NCI-H2107 treated with DMSO at 0.1 percent for 48 hours (cell line): ENCODE data around the gene GPN2.
"Not testable (repeated sequence)": the region's sequence is repeated elsewhere in the genome, so short reads cannot be mapped to it uniquely, and the experiment has no call there.

Experiments used
- DNase-seq: peaks from one replicate; lab custom pipeline; 2025; ENCODE audit not compliant: unreplicated experiment; lab: John Stamatoyannopoulos, UW

Gene GPN2

DNA sequence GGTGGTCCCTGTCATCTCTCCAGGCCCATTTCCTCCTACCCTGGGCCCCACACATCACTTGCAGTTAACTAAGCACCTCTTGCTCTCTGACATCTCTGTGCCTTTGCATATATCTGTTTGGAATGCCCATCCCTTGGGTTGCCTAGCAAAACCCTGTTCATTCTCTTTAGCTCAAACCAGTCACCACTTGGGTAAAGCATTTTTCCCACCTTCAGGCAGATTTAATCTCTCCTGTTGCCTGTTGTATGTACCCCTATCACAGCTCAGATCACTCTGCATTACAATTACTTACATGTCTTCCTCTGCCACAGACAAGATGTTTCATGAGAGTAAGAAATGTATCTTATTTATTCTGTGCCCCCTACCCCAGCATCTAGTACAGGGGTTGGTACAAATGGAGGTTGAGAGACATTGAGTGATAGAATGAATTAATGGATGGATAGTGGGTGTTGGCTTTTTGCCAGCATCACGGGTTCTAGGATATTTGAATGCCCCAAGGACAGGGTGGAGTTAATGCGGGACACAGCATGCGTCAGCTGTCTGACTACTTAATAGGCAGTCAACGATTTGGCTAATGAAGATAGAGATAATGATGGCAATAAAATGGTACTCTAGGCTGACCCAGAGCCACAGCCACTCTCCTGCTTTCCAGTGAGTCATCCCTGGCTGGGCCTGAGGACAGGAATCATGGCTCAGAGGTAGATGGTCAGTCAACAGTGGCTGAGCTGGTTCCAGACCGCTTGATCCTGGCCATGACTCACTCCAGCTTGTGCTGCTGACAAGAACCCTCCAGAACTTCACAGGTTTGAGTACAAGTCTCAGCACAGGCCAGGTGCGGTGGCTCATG, 17.2 kb upstream of the GPN2 start:
- DNase-seq, result no peak

DNA sequence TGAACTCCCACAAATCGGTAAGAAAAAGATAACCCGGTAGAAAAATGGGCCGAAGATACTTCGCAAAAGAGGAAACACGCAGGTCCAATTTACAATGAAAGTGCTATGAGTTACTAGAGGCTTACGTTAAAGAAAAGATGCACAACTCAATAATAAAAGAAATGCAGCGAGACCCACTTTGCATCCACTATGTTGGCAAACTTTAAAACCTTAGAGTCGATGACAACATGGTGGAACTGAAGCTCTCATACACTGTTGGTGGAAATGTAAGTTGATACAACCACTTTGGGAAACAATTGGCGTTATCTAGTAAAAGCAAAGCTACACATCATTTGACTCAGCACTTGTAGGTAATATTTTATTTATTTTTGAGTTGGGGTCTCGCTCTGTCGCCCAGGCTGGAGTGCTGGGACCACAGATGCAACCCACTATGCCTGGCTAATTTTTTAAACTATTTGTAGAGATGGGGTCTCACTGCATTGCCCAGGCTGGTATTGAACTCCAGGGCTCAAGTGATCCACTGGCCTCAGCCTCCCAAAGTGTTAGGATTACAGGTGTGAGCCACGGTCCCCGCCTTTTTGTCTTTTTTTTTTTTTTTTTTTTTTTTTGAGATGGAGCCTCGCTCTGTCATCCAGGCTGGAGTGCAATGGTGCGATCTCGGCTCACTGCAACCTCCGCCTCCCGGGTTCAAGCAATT, 10.9 kb upstream of the GPN2 start:
- DNase-seq, result no peak

DNA sequence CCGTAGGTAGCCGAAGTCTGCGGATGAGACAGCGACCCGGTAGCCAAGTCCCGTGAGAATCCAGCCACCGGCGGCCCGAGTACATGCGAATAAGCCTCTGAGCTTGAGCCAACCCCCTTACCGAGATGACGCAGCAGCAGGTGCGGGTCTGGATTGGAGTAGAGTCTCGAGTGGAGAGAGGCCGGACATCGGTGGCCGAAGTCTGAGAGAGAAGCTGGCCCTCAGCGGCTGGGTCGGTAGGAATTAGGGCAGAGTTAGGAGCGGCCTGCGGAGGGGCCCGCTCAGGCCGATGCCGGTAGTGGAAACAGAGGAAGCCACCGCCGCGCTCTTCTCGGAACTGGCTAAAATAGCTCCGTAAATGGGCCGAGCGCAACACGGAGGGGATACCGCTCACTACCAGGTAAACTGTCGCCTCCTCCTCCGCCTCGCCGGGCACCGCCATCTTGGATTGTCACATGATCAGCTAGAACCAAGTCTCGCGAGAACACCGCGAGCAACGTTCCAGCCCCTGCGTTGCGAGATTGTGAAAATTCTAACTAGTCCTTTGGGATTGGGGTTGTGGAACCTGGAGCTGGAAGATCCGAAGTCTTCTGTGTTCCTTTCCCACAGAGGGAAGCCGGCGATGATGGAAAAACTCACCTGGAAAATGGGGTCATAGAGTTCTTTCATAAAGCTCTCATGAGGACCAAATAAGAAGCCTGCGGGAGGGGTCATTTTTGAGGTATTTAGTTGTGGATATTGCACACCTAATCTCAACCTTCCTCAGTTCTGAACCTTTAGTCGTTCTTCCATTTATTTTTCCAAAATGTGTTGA, 10.1 kb upstream of the GPN2 start, which contains the start of gene GPATCH3:
Gene GPATCH3, minus strand, starts transcription at position 467 of the 814 bp plus-strand sequence. Its CDS starts 25 bp downstream, at position 442.
- peak; percentile 90 for DNase-seq

DNA sequence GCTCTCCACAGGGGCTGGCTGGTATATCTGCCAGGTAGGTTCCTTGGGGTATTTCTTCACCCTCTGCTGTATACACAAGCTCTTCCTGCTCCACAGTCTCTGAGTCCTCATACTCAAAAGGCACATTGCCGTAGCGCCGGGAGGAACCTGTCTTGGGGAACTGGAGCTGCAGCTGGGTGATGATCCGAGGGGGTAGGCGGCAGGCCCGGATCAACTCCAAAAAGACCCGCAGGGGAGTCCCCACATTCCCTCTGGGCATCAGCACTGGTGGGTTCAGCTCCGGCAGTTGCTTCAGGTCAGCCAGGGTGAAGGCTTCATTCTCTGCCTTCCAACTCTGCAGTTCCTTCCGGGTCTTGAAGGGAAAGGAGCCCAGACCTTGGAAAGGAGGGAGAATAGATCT, 7.3 kb upstream of the GPN2 start:
- no peak for DNase-seq

DNA sequence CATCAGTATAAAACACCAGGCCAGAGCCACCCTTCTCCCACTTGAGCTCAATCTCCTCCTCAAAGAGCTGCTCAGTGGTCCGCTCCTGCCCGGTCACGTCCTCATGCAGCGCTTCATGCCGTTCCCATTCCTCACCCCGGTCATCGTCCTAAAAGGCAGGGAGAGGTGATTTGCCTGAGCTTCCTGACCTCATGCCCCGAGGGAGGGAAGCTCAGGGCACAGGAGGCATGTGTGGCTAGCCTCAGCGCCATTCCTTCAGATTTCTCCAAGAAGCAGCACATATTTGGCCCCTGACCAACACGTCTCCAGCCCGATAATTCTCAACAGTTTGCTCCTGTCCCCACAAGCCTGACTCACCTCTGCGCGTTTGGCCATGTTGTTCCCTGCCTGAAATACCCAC, 4.2 kb upstream of the GPN2 start:
- DNase-seq, result no peak

DNA sequence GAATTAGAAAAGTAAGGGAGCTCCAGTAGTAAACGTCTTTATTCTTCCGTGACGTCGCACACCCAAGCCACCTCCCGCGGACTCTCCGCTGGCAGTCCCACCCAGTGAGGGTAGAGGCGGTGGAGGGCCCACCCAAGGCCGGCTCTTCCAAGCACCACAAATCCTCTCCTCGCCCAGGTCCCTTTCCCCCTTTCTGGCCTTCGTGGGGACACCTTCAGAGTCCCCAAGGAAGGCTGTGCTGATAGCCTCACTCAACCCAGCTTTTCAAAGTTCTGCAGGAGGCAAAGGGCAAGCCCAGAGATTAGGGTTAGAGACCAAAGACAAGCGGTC, 349 bp upstream of the GPN2 start:
- DNase-seq, result no peak

DNA sequence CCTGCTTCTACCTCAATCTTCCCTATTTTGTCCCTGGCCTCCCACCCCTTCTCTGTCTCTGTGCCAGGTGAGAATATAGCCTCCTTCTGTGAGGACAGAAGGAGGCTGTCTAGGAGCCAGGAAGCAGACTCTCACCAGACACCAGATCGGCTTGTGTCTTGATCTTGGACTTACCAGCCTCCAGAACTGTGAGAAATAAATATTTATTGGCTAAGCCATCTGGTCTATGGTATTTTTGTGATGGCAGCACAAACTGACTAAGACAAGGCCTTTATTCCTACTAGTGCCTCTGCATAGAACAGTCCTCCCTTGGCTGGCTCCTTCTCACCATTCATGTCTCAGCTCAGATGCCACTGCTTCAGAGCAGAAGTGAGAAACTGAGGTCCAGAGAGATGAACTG, 1.9 kb downstream of the GPN2 start:
- no peak for DNase-seq

DNA sequence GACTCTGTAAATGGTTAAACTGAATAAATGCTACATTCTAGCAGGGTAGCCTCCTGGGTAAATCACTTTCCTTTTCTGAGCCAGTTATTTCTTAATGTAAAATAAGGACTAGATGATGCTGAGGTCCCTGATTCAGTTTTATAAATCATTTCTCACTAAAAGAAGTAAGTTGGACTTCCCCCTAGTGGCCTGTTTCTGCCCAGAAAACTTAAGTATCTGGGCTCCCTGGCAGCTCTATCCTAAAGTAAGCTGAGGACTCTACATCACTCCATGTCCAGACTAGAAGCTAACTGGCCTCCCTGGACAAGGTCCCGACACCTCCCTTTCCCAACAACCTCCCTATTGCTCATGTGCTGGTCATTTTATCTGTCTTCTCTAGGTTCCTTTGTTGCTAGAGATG, 3.0 kb downstream of the GPN2 start:
- no peak for DNase-seq

DNA sequence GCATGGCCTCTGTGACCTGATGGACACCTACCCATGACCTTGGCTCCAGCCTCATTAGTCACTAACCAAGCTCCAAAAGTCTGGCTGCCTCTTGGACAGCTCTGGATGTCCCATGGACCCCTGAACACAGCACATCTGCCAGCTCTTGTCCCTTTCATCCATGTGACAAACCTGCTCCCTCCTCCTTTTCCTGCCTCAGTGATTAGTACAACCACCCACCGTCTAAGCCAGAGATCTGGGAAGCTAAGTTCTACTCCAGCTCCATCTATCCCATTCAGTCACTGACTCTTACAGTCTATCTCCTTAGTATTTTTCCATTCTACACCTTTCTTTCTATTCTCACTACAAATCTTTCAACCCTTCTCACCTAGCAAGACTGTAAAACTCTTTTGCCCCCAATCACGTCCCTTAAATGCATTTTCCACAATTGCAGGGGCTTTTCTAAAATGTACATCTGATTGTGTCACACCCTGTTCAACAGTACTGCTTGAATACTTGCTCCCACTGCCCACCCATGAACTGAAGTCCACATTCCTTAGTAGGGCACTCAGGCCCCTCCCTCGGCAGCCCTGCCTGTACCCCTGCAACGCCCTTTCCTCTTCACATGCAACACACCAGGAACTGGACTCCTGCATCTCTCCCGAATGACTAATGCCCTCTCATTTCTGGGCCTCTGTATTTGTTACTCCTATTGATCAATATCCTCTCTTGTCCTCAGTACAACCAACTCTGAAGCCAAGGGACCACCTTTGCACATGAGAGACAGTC, 7.2 kb downstream of the GPN2 start:
- DNase-seq, result no peak

DNA sequence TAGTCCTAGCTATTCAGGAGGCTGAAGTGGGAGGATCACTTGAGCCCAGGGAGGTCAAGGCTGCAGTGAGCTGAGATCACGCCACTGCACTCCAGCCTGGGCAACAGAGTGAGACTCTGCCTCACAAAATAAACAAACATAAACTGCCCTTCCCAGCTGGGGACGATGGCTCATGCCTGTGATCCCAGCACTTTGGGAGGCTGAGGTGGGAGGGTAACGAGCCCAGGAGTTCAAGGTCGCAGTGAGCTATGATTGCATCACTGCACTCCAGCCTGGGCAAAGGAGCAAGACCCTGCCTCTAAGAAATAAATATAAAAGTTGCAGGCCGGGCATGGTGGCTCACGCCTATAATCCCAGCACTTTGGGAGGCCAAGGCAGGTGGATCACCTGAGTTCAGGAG, 8.5 kb downstream of the GPN2 start:
- not testable (repeated sequence) for DNase-seq

DNA sequence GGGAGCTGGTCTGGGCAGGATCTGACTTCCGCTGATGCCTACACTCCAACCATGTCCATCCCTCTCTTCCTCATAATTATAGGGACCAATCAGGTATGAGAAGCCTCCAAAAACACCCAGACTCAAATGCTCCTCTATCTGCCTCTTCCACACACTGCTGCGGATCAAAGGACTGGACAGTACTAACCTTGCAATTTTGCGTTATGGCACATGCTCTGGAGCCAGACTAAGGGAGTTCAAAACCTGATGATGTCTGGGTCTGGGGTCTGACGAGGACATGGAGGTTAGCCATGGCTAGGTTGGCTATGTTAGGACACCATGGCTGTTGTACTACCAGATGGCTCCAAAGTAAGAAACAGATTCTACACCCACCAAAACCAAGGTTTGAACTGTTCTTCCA, 10.3 kb downstream of the GPN2 start:
- DNase-seq, result no peak

DNA sequence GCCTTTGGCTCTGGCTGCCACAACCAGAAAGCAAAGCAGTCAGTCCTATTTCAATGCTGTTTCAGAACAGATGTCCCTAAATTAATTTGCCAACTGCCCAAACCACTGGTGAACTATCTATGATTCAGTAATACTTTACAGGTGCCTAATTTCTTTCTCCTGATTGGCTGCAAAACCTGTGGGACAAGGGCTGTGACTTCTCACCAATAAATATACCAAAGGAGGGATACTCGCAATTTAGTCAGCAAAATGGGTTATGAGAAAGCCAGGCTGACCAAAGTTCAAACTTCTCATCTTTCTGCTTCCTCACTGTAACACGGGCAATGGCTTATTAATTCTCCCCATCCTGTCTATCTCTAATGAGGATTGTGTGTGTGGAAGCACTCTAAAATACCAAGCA, 12.8 kb downstream of the GPN2 start:
- DNase-seq, result no peak

DNA sequence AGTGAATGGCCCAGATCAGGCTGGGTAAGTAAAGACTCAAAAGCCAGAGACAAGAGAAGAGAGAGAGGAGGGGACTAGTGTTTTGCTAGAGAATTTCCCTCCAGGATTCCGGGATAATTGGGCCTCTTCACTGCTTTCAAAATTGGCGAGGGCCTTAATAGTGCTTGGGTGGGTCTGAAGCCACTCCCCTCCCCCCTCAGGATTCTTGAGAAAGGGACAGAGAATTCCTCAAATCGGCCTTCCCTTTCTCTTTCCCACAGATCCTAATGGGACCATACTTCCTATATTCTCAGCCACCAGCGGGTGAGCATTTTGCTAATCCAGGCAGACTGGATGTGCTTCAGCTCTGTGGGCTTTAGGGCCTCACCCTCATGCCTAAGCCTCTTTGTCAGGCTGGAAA, 15.2 kb downstream of the GPN2 start:
- no peak for DNase-seq

DNA sequence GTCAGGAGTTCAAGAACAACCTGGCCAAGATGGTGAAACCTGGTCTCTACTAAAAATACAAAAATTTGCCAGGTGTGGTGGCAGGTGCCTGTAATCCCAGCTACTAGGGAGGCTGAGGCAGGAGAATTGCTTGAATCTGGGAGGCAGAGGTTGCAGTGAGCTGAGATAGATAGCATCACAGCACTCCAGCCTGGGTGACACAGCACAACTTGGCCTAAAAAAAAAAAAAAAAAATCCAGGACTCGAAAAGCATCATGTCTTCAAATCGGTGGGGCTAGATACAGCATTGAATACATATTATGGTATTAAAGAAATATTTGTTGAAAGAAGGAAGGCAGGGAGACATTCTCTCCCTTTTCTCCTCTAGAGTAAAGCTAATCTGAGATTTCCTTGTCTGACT, 17.0 kb downstream of the GPN2 start:
- DNase-seq, result not testable (repeated sequence)

DNA sequence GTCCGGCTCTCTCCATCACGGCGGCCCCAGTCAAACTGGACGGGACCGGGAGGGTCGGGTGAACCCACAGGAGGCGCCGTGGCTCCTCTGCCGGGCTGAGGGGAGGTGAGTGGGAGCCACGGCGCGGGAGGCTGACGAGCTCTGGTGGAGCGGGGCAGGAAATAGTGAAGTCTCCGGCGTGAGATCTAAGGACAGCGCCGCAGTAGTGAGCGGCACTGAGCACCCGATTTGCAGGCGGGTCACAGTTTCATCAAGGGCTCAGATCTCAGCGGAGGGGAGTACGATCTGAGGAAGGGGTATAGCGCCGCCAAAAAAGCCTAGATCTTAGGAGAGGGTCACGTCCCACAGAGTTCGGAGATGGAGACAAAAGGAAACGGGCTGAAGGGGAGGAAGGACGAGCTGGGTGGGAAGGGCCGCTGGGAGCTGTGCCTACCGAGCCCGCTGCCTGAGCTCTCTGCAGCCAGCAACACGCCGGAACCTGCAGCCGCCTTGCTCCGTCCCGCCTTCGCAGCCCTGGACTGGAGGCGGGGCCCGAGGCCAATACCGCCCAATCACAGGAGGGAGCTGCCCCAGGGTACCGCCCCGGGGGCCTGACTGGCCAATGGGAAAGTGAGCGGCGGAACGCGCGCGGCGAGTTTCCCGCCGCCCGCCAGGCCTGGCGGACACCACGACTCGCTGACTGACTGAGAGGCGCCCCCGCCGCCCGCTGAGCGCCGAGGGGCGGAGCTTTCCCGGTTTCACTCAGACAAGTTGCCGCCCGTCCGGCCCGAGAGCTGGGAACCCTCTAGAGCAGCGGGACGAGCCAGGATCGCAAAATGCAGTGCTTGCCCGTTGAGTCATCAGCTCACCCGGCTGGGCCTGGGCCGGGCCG, 25.2 kb downstream of the GPN2 start:
- DNase-seq, result peak; percentile 97

DNA sequence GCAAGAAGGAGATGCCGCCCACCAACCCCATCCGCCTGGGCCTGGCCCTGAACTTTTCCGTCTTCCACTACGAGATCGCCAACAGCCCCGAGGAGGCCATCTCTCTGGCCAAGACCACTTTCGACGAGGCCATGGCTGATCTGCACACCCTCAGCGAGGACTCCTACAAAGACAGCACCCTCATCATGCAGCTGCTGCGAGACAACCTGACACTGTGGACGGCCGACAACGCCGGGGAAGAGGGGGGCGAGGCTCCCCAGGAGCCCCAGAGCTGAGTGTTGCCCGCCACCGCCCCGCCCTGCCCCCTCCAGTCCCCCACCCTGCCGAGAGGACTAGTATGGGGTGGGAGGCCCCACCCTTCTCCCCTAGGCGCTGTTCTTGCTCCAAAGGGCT, 26.4 kb downstream of the GPN2 start:
- DNase-seq, result no peak

DNA sequence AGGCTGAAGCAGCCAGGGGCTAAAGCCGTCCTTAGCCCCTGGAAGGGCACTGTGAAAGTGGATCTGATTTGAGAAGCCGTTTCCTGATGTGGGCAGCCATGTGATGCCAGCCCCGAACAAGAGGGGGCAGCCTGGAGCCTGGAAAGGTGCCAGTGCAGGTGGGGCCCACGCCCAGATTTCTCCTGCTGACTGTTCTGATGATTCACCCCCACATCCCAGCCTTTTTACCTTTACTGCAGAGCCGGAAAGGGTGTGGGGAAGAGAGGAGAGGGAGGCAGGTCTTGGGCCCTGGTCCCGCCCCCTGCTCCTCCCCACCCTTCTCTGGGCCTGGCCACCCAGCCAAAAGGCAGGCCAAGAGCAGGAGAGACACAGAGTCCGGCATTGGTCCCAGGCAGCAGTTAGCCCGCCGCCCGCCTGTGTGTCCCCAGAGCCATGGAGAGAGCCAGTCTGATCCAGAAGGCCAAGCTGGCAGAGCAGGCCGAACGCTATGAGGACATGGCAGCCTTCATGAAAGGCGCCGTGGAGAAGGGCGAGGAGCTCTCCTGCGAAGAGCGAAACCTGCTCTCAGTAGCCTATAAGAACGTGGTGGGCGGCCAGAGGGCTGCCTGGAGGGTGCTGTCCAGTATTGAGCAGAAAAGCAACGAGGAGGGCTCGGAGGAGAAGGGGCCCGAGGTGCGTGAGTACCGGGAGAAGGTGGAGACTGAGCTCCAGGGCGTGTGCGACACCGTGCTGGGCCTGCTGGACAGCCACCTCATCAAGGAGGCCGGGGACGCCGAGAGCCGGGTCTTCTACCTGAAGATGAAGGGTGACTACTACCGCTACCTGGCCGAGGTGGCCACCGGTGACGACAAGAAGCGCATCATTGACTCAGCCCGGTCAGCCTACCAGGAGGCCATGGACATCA, 27.1 kb downstream of the GPN2 start, which contains the start of gene SFN:
Gene SFN, plus strand, starts transcription at position 369 of the 904 bp plus-strand sequence. Its CDS starts 64 bp downstream, at position 433.
- DNase-seq, result peak; percentile 61

DNA sequence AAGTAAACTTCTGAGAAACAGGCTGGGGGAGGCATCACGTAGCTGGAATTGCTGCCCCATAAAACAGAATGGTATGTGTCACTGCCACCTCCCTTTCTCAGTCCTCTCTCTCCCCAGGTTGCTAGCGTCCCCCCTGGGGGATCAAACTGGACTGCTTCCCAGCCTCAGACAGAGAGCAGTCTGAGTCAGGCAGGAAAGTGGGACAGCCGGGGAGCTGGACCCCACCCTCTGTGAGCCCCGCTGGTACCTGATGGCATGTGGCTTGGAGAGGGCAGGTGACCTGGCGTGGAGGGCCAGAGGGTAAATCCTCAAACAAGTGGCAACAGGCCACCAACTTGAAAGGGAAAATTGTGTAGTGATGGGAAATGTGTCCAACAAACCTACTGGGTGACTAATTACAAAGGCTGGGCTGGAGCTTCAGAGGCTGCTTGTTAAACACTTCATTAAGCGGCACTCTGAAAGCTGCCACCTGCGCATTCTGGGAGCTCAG, 28.1 kb downstream of the GPN2 start:
- DNase-seq, result no peak

DNA sequence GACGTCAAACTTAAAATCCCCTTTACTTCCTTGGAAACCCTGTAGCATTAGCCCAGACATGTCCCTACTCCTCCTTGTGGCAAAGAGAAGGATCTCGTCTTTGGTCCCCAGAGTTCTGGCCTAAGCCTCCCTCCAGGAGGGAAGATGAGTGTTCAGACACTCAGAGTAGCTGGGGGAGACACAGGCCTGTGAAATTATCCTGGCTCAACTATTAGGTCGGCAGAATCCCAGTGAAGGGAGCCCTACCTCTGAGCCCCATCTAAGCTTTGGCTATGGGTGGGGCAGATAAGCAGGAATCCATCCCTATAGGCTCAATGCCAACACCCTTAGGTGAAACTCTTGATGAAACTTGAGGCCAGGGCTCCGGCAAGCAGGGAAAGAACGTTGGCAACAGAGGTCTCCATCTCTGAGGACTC, 28.8 kb downstream of the GPN2 start:
- DNase-seq, result no peak
